Liver (tissue), 3 donors: ENCODE results near the gene PAXIP1.

Source experiments
- ATF3 ChIP-seq: IDR thresholded peaks from 2 replicates; pipeline ENCODE4 v1.6.1; 2016; ENCODE audit warnings: antibody characterized with exemption
- EGR1 ChIP-seq, 2 donors: IDR thresholded peaks; 2 replicates each; pipeline ENCODE4 v1.6.1; 2016 to 2018; ENCODE audit warnings: antibody characterized with exemption in 2 of 2, low read depth in 2 of 2
- FOXA1 ChIP-seq: IDR thresholded peaks from 2 replicates; pipeline ENCODE4 v1.6.1; 2016; ENCODE audit warnings: antibody characterized with exemption
- GABPA ChIP-seq, 2 donors: IDR thresholded peaks in 1 of 2; conservative IDR thresholded peaks in 1 of 2; 2 replicates each; pipeline ENCODE4 v1.6.1; 2016; ENCODE audit warnings: antibody characterized with exemption in 2 of 2, mild to moderate bottlenecking in 1 of 2, moderate library complexity in 1 of 2
- HNF4A ChIP-seq, 2 donors: conservative IDR thresholded peaks; 2 replicates each; pipeline ENCODE4 v1.6.1; 2016; ENCODE audit warnings: antibody characterized with exemption in 2 of 2, mild to moderate bottlenecking in 2 of 2
- JUND ChIP-seq, 2 donors: IDR thresholded peaks; 2 replicates each; pipeline ENCODE4 v1.6.1; 2016; ENCODE audit warnings: antibody characterized with exemption in 2 of 2
- MAX ChIP-seq: IDR thresholded peaks from 2 replicates; pipeline ENCODE4 v1.6.1; 2016; ENCODE audit warnings: antibody characterized with exemption
- RAD21 ChIP-seq, 2 donors: IDR thresholded peaks; 2 replicates each; pipeline ENCODE4 v1.6.1; 2016; ENCODE audit warnings: antibody characterized with exemption in 2 of 2, mild to moderate bottlenecking in 2 of 2
- TAF1 ChIP-seq: conservative IDR thresholded peaks from 2 replicates; pipeline ENCODE4 v1.6.1; 2016; ENCODE audit warnings: antibody characterized with exemption, mild to moderate bottlenecking
- YY1 ChIP-seq: IDR thresholded peaks from 2 replicates; pipeline ENCODE4 v1.6.1; 2016; ENCODE audit warnings: antibody characterized with exemption, mild to moderate bottlenecking
- TF ChIP-seq, protein P1 (sequence below): fragments of 150-350 bp; IDR thresholded peaks from 2 replicates; pipeline ENCODE4 v1.5.1; 2017; ENCODE audit warnings: improper control_type of control experiment, low read depth, low read length; ENCODE audit not compliant: missing input control
- TF ChIP-seq, protein P2 (sequence below): IDR thresholded peaks from 2 replicates; pipeline ENCODE4 v1.6.1; 2016; ENCODE audit warnings: antibody characterized with exemption
- TF ChIP-seq, protein P3 (sequence below): IDR thresholded peaks from 2 replicates; pipeline ENCODE4 v1.6.1; 2016; ENCODE audit warnings: antibody characterized with exemption, mild to moderate bottlenecking
- donor health status: healthy.
- donor health status: healthy.

- TF ChIP-seq, protein P1, sequence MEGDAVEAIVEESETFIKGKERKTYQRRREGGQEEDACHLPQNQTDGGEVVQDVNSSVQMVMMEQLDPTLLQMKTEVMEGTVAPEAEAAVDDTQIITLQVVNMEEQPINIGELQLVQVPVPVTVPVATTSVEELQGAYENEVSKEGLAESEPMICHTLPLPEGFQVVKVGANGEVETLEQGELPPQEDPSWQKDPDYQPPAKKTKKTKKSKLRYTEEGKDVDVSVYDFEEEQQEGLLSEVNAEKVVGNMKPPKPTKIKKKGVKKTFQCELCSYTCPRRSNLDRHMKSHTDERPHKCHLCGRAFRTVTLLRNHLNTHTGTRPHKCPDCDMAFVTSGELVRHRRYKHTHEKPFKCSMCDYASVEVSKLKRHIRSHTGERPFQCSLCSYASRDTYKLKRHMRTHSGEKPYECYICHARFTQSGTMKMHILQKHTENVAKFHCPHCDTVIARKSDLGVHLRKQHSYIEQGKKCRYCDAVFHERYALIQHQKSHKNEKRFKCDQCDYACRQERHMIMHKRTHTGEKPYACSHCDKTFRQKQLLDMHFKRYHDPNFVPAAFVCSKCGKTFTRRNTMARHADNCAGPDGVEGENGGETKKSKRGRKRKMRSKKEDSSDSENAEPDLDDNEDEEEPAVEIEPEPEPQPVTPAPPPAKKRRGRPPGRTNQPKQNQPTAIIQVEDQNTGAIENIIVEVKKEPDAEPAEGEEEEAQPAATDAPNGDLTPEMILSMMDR, result no peak
- no peak for TF ChIP-seq MAX
- TF ChIP-seq, protein P2, sequence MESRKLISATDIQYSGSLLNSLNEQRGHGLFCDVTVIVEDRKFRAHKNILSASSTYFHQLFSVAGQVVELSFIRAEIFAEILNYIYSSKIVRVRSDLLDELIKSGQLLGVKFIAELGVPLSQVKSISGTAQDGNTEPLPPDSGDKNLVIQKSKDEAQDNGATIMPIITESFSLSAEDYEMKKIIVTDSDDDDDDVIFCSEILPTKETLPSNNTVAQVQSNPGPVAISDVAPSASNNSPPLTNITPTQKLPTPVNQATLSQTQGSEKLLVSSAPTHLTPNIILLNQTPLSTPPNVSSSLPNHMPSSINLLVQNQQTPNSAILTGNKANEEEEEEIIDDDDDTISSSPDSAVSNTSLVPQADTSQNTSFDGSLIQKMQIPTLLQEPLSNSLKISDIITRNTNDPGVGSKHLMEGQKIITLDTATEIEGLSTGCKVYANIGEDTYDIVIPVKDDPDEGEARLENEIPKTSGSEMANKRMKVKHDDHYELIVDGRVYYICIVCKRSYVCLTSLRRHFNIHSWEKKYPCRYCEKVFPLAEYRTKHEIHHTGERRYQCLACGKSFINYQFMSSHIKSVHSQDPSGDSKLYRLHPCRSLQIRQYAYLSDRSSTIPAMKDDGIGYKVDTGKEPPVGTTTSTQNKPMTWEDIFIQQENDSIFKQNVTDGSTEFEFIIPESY, result no peak
- no peak for TF ChIP-seq EGR1 (IDR thresholded peaks at IDR 0.05; ENCODE audit: low read depth in 2 of 2)
- TF ChIP-seq TAF1, result no peak
- no peak for TF ChIP-seq ATF3
- TF ChIP-seq, protein P3, sequence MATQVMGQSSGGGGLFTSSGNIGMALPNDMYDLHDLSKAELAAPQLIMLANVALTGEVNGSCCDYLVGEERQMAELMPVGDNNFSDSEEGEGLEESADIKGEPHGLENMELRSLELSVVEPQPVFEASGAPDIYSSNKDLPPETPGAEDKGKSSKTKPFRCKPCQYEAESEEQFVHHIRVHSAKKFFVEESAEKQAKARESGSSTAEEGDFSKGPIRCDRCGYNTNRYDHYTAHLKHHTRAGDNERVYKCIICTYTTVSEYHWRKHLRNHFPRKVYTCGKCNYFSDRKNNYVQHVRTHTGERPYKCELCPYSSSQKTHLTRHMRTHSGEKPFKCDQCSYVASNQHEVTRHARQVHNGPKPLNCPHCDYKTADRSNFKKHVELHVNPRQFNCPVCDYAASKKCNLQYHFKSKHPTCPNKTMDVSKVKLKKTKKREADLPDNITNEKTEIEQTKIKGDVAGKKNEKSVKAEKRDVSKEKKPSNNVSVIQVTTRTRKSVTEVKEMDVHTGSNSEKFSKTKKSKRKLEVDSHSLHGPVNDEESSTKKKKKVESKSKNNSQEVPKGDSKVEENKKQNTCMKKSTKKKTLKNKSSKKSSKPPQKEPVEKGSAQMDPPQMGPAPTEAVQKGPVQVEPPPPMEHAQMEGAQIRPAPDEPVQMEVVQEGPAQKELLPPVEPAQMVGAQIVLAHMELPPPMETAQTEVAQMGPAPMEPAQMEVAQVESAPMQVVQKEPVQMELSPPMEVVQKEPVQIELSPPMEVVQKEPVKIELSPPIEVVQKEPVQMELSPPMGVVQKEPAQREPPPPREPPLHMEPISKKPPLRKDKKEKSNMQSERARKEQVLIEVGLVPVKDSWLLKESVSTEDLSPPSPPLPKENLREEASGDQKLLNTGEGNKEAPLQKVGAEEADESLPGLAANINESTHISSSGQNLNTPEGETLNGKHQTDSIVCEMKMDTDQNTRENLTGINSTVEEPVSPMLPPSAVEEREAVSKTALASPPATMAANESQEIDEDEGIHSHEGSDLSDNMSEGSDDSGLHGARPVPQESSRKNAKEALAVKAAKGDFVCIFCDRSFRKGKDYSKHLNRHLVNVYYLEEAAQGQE, result no peak
- no peak for TF ChIP-seq RAD21 (IDR thresholded peaks at IDR 0.05)
- TF ChIP-seq YY1, result no peak
- no peak for TF ChIP-seq GABPA (IDR thresholded peaks at IDR 0.05 in 1 of 2, conservative IDR thresholded peaks at IDR 0.05 in 1 of 2)
- no peak for TF ChIP-seq JUND (IDR thresholded peaks at IDR 0.05)
- no peak for TF ChIP-seq FOXA1
- no peak for TF ChIP-seq HNF4A (conservative IDR thresholded peaks at IDR 0.05)
These were observed 35.4 kb downstream of the PAXIP1 start for GRCh38 chr7:154967401-154967955.
